HG02642 (cell line): ENCODE measurements around the gene GPD2.
"Not testable (repeated sequence)": the region's sequence is repeated elsewhere in the genome, so short reads cannot be mapped to it uniquely, and the experiment has no call there.

Source experiments
- ATAC-seq: cut with Tn5 transposase; IDR thresholded peaks from one replicate; pipeline ENCODE4 v1.9.1; 2021; ENCODE audit warnings: mild to moderate bottlenecking; ENCODE audit not compliant: unreplicated experiment, poor library complexity

The GPD2 gene

DNA sequence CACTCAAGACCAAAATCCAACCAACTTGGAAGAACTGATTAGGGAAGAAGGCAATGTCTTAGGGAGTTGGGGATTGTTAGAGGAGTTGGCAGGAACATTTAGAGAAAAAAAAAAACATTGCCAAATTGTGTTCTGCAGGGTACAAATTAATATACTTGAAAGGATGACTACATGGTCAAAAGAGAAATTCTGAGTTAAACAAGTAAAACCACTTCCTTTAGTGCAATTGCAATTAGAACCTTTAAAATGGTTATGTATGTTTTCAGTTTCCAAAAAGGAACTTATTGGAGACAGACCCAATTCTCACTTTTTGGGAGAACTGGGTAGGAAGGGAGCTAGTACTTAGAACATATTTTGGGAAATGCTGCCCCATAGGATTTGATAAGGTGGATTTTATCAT is 137.9 kb downstream of the GPD2 start:
- no peak for ATAC-seq

DNA sequence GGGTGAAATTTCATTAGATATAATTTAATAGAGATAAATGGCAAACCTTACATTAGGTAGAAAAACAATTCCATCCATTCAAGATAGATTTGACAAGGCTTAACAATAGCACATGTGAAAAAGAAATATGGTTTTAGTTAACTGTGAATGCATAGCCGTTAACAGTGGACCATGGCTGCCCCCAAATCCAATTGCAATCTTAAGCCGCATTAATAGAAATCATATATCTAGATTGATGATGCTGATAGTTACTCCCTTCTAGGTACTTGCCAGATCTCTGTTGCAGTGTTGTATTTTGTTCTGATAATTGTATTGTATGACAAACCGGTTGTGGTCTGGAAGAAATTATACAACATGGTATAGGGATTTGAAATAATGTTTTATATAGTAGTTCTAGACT is 139.8 kb downstream of the GPD2 start:
- no peak for ATAC-seq

DNA sequence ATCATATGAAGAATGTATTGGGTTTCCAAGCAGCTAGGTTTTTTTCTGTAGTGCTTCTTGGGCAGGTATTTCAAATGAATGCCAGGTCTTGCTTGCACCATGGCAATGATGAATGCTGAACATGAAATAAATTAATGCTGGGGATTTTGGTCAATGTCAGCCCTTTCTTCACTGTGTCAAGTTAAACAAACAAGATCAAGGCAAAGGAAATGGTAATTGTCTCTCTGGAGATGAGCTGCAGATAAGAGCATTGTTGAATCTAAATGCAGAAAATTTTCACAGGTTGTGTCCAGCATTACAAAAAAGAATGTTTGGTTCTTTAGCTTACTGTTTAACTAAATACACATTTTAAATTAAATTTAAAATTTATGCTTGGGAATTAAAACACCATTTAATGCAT is 144.3 kb downstream of the GPD2 start:
- ATAC-seq: no peak

DNA sequence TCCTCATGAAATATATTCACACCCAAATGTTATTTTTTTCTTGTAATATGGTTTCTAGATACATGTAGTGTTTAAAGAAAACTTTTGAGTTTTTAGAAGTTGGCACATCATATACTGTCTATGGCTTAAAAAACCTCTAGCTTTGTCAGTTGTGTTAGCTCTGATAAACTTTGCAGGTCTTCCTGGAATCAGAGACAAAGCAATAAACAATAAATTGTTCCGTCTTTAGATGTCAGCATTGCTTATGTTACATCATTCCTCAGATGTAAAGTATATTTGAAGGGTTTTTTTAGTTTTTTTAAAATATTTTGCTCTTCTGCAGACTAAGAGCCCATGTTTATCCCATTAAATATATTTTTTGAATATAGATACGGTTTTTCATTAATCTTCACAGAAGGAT is 145.1 kb downstream of the GPD2 start:
- ATAC-seq: no peak

DNA sequence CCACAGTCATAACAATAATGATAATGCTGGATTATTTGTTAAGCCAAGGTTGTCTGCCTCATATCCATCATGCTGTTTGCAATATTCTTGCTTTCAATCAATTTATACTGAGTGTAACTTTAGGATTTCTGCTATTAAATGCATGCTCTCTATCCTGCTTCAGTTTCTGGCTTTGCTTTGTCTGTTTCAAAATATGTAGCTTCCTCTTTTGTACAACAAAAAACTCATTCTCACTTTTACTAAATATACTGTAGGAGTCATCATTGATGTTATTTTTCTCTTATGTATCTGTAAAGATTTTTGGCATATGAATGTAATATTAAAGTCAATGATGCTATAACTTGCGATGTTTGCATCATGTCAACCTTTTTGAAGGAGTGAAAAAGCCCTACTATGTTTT is 149.3 kb downstream of the GPD2 start:
- no peak for ATAC-seq

DNA sequence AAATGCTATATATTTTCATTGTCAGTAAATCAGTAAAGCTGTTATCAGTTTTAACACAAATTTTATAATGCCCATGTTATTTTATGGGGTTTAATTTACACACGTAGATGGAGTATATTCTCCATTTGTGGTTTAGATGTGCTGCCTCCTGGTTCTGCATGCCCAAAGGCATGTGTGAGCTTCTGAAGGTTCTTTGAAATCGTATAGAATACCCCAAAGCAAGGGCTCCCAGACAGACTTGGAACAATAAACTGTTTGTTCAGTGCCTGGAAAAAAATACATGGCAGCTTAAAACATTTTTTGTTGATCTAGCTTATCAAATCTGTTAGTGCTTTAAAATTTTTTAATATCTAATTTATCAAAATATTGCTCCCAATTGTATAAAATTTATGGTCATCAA is 150.4 kb downstream of the GPD2 start:
- ATAC-seq: no peak

DNA sequence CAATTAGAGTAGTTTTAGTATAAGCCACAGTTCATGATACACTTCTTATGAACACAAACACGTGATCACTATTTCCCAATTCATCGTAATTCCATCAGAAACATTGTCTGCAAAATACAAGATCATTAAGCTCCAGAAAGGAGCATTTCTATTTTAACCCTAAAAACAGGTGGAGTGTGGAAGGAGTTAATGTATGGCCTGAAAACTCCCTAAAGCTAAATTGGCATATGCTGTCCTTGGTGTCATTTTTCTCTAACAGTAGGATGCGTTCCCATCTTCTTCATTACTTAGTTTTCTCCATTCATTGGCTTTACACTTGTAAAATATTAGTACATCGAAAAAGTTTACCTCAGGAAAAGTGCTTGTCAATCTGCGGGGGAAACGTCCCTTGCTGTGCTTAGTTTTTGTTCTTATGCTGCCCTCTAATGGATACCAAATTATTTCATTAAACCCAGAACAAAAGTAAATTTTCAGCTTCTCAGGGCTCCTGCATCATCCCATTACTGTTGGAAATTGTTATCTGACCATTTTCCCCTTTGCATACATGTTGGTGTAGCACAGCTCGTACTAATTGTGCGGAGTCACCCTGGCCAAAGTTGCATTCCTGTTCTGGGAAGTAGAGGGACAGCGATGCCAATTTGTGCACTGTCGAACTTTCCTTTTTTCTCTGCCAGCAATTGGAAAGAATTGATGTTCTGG is 153.4 kb downstream of the GPD2 start:
- ATAC-seq: peak; percentile 75

DNA sequence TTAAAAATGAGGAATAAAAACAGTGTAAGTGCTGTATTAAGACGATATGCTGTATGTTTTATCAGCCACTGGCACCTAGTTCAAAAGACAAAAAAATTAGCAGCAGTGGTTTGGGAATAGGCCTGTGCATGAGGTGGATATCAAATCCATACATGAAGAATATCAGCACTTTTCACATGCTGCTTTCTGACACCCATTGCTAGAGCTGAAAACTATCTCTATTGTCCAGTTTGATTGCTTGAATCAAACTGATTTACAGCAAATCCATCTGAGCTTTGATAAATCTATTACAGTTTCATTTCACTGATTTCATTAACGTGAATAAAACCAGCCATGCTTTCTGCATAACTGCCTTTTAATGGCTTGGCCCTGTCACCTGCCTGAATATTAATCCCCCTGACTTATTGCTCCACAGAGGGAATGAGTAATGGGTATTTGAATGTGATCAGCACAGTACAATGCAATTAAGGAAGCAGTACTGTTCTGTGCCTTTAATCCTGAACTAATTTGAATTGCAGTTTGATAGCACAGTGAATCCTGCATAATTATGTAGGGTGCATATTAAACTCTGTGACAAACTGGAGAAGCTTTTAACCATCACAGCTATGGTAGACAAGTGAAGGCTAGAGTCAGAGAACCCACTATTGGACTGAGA is 154.0 kb downstream of the GPD2 start:
- ATAC-seq: no peak

DNA sequence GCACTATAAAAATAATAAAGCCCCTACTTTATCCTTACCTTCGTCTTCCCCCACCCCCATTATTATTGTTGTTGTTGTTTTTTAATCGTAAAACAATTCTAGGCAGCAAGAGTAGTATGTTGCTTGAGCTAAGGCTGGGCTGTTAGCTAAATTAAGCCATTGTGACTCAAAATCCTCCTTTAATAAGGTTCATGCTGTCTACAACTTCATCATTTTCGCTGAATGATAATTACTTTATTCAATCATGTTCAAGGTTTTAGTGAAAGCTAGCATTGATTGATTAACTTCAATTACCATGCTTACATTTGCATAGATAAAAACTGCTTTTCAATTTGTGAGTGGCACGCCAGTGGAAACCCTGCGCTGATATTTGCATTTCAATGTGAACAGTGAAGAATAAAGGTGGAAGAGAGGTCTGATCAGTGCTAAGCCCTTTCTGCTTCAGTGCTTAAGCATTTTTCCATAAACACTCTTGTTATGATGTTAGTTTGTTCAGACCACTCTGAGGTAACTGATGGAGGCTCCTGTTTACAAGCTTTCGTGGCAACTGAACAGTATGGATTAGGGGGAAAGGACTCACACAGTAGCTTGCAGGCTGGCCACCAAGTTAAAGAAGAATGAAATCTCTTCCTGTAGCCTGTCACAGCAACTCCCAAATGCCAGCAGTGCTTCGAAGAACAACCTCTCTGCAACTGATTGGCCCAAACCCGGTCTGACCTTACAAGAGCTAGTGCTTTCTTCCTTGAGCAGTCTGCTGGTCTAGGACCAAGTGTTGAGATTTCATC is 156.8 kb downstream of the GPD2 start:
- ATAC-seq: no peak

DNA sequence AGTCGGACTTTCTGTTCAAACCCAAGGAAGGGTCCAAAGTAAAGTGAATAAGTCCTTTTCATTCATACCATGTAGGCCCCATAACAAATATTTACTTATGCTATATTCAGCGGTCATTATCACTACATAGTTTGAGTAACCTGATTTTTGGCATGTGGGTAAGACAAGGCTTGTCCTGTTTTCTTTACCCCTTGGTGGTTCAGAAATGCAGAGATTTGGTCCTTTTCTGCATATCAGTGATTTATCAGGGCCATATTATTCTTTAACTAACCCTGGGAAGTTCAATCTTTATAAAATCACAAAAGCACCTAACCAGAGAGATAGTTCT is 157.4 kb downstream of the GPD2 start:
- ATAC-seq: no peak

DNA sequence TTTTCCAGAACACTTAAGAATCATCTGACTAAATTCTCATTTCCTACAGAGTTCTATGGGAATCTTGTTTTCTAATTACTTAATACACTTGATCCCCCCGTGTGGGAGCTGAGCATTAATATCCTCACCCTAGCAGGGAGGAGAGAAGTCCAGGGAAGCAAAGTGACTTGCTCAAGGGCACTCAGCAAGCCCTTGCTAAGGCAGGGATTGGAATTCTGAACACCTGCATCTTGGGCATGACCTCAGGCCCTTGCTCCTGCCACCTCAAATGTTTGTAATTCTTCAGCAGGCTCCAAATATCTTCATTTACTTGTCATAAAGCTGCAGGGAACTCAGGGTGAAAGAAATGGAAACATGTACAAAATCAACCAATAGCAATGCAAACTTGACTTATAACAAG is 162.4 kb downstream of the GPD2 start:
- ATAC-seq: no peak

DNA sequence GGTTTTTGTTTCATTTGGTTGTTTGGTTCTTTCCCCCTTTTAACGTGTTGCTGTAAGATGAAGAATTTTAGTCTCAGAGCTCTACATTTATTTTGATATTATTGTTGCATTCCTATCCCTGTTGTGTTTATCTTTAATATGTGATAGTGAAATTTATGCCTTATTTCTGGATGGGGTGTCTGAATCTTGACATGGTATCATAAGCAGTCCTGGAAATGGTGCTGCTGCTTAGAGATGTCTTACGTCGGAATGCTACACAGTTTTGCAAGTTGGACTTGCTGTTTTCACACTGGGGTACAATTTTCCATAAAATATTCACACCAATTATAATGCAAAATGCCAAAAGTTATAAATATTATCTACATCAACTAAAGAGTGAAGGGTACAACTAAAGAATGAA is 164.0 kb downstream of the GPD2 start:
- ATAC-seq: no peak

DNA sequence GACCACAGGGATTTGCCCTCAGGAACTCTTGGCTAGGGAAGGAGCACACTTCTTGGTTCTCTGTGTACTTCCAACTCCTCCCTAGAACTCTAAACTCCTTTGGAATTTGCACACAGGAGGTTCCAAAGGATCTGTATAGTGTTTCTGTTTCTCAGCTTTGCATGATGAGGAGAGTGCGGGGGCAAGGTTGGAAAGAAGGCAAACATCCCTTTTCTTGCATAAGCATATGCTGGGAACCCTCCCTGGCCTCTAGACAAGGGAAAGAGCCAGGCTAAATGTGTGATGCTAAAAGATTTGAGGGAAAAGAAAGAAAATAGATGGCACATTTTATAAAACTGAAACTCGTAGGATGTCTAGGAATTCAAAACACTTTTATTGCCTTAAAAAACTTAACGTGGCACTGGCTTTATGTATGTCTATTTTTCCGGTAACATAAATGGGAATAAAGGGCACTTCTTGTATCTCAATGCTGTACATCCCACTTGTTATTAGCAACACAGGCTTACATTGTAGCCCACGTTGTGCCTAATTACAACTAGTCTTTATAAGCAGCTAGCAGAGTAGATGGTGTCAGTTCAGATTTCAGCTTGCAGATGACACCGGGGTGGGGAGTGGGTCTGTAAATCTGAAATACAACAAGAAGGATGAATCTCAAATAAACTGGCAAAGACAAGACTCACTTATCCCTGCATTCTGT is 165.8 kb downstream of the GPD2 start:
- ATAC-seq: no peak

DNA sequence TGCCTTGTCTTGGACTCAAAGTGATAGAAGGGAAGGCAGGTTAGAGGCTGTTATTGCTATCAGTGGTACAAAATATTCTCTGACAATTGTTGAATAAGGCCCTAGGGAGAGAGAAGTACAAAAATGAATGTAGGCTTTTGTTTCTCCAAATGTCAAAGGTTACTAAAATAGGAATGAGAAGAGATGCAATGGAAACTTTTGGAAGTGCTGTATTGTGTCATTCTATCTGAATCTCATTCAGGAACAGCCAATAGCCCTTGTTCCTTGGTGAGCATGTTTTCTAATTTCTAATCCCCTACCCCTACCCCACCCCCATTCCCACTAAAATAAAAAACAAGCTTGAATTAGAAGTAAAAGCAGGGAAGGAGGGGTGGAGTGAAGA is 166.4 kb downstream of the GPD2 start:
- ATAC-seq: no peak

DNA sequence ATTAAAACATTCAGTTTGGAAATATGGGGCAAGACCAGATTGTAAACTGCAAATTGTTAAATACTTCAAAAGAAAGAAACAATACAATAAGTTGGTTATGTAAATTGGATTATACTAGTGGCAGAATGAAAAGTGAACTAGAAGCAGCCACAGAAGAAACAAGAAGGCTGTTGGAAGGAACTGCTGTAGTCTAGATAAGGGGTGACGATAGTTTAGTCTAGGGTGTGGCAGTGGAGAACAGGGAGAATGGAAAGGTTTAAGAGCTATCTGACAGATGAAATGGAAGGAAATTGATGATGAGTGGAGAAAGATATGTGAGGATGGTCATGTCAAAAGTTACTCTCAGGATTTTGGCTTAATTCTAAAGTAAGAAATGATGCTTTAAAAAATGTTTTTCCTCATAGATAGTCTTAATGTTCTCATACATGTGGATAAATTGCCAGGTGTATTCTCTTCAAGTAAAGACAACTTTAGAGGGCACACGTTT is 179.7 kb downstream of the GPD2 start:
- ATAC-seq: no peak

DNA sequence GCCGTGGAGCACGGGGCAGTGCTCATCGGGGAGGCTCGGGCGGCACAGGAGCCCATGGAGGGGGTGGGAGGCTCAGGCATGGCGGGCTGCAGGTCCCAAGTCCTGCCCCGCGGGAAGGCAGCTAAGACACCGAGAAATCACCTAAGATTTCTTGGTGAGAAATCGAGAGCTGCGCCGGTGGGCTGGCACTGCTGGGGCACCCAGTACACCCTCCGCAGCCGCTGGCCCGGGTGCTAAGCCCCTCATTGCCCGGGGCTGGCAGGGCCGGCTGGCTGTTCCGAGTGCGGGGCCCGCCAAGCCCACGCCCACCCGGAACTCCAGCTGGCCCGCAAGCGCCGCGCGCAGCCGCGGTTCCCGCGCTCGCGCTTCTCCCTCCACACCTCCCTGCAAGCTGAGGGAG is 181.9 kb downstream of the GPD2 start:
- ATAC-seq: not testable (repeated sequence)

DNA sequence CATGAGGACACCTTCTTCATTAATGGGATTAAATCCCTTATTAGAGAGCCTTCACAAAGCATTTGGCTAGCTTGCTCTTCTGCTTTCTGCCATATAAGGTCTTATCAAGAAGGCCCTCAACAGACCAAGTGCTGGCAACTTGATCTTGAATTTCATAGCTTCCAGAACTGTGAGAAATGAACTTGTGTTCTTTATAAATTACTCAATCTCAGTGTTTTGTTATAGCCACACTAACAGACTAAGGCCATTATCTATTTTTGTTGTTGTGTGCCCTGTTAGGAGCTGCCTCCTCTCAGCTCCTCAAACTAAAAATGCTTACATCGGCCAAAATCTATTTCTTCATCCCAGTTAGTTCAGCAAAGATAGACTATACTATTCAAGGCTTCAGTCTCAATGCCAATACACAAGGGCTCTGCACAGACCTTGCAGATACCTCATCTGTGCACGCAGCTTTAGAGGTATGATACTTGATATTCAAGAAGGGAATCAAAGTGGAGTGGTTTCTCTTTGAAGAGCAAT is 182.9 kb downstream of the GPD2 start:
- no peak for ATAC-seq

DNA sequence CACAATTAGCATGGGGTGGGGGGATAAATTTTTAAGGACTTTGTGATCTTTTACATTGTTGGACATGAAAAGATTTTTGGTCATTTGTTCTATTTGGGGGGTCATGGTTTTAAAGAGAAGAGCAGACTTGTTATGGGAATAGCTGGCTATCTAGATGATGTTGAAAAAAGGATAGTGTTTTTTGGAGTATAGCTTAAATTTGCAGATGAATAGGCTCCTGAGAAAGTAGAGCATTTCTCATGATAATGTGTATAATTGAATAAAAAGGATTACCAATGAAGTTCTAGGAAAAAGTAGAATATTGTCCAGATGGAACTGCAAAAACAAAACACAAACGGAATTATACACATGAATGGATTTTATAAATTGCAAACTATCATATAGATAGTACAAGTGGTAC is 186.3 kb downstream of the GPD2 start:
- ATAC-seq: no peak

DNA sequence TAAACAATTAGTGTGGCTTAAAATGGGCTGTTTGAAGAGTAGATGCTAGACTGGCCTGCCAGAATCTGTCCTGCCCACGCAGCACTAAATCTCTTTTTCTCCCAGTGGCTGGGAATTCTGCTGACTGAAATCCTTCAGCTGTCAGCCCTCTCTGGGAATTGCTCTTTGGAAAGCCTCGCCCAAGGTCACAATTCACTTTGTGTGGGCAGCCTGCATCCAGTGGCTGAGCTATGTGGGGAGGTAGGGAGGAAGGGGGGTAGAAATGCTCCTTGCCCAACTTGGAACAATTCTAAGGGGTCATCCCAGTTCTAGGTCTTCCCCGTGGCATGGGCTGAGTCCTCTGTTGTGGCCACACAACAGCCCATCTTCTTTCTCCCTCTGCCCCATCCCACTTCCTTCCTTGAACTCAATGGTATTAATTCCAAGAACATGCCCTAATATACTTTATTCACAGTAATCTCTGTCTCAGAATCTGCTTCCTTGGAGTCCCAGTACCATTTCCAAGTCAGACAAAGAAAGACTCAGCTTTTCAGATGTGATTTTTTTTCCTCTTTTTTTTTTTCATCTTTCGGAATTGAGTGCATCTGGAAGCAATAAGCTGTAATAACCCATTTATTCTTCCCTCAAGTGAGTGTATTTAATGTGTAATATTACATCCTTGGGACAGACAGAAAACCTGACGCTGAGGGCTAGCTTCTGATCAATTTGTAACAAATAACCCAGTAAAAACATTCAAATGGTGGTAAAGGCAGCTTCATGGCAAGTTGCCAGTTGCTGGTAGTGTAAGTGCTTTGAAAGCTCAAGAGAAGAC is 189.4 kb downstream of the GPD2 start:
- ATAC-seq: no peak

DNA sequence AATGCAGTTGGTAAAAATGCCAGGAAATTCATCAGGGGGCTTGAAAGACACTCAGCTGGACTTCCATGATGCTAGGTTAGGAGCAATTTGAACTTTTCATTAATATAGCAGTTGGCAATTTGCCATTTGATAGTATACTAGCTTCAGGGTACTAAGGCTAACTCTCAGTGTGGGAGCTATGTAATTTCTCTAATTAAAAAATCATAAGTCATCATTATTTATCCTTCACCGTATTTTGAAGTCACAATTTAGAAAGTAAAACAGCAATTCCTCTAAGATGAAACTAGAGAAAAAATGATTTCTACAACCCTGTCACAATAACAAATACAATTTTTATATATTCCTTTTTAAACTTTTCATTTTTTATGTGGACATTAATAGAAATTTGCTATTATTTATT is 190.8 kb downstream of the GPD2 start:
- no peak for ATAC-seq
